ENCODE measurements around the gene RSRC1. TPM values are rescaled to one million over a fixed set of nuclear protein-coding genes. Genes with fewer than 3 reads are reported as not detected.
A peak's percentile ranks its signal among the peaks of the same experiment; 100 is the strongest.

Gene RSRC1
- total RNA-seq, 1 experiment from 2014 or later, result 39.9 TPM

- Histone ChIP-seq H3K9me3 (replicated peaks) (no peaks in the 10 kb centered on the region), H3K27ac (no peak overlapping the region), H3K4me1 (replicated peaks) (peaks cover 11% of the 10 kb centered on the region), H3K36me3 (peaks cover 25% of the 10 kb centered on the region), H3K4me3 (no peak overlapping the region), H3K27me3 (replicated peaks) (peaks cover 5% of the 10 kb centered on the region)
- no peak for DNase-seq (ENCODE audit: low read depth in 1 of 2, low spot score in 2 of 2)
Observed at GRCh38 chr3:158095111-158095813, 14.6 kb upstream of the RSRC1 start.

GRCh38 chr3:158095814-158096704, 13.8 kb upstream of the RSRC1 start:
- Histone ChIP-seq H3K9me3 (replicated peaks) (no peaks in the 10 kb centered on the region), H3K4me3 (no peak overlapping the region), H3K4me1 (replicated peaks) (peaks cover 11% of the 10 kb centered on the region), H3K36me3 (peaks cover 32% of the 10 kb centered on the region), H3K27ac (no peak overlapping the region), H3K27me3 (replicated peaks) (peaks cover 5% of the 10 kb centered on the region)
- no peak for DNase-seq (ENCODE audit: low read depth in 1 of 2, low spot score in 2 of 2)

- Histone ChIP-seq H3K27me3 (replicated peaks) (no peaks in the 10 kb centered on the region), H3K36me3 (peaks cover 35% of the 10 kb centered on the region), H3K4me1 (replicated peaks) (peaks cover 11% of the 10 kb centered on the region)
Observed at GRCh38 chr3:158097081-158097592, 12.8 kb upstream of the RSRC1 start.

GRCh38 chr3:158097593-158098308, 12.1 kb upstream of the RSRC1 start:
- Histone ChIP-seq H3K36me3 (peaks cover 35% of the 10 kb centered on the region), H3K27me3 (replicated peaks) (no peaks in the 10 kb centered on the region), H3K9me3 (replicated peaks) (no peaks in the 10 kb centered on the region), H3K4me3 (no peak overlapping the region), H3K4me1 (replicated peaks) (peaks cover 11% of the 10 kb centered on the region), H3K27ac (no peak overlapping the region)
- no peak for DNase-seq (ENCODE audit: low read depth in 1 of 2, low spot score in 2 of 2)

More at GRCh38 chr3:158097081-158097592, 12.8 kb upstream of the RSRC1 start:
- Histone ChIP-seq H3K27ac (no peak overlapping the region), H3K9me3 (replicated peaks) (no peaks in the 10 kb centered on the region), H3K4me3 (no peak overlapping the region)
- DNase-seq (ENCODE audit: low read depth in 1 of 2, low spot score in 2 of 2), result no peak

- H3K36me3 ChIP-seq, result peaks cover 35% of the 10 kb centered on the region
- H3K27ac ChIP-seq, result no peak overlapping the region
- no peaks in the 10 kb centered on the region for H3K27me3 ChIP-seq (replicated peaks)
- H3K4me1 ChIP-seq (replicated peaks), result peaks cover 11% of the 10 kb centered on the region
- H3K4me3 ChIP-seq, result no peak overlapping the region
- no peak for DNase-seq (ENCODE audit: low read depth in 1 of 2, low spot score in 2 of 2)
- no peaks in the 10 kb centered on the region for H3K9me3 ChIP-seq (replicated peaks)
Observed at GRCh38 chr3:158098309-158098639, 11.6 kb upstream of the RSRC1 start.

GRCh38 chr3:158098834-158099424, 11.0 kb upstream of the RSRC1 start:
- peak in 1 of 2 experiments; percentile 7 for DNase-seq (ENCODE audit: low read depth in 1 of 2, low spot score in 2 of 2)
- Histone ChIP-seq H3K4me1 (replicated peaks) (peaks cover 11% of the 10 kb centered on the region), H3K9me3 (replicated peaks) (no peaks in the 10 kb centered on the region), H3K4me3 (no peak overlapping the region), H3K27ac (no peak overlapping the region), H3K27me3 (replicated peaks) (no peaks in the 10 kb centered on the region), H3K36me3 (peaks cover 42% of the 10 kb centered on the region)

- Histone ChIP-seq H3K4me3 (no peak overlapping the region), H3K4me1 (replicated peaks) (peaks cover 14% of the 10 kb centered on the region), H3K9me3 (replicated peaks) (0 out of 2 replicates have a peak, but pooled peaks cover 1% of the 10 kb centered on the region), H3K27ac (no peak overlapping the region), H3K36me3 (peaks cover 44% of the 10 kb centered on the region), H3K27me3 (replicated peaks) (no peaks in the 10 kb centered on the region)
- DNase-seq (ENCODE audit: low read depth in 1 of 2, low spot score in 2 of 2), result no peak
Observed at GRCh38 chr3:158100681-158101080, 9.2 kb upstream of the RSRC1 start.

- Histone ChIP-seq H3K9me3 (replicated peaks) (0 out of 2 replicates have a peak, but pooled peaks cover 3% of the 10 kb centered on the region), H3K27me3 (replicated peaks) (no peaks in the 10 kb centered on the region), H3K27ac (no peak overlapping the region), H3K4me1 (replicated peaks) (peaks cover 14% of the 10 kb centered on the region), H3K36me3 (peaks cover 44% of the 10 kb centered on the region), H3K4me3 (no peak overlapping the region)
- DNase-seq (ENCODE audit: low read depth in 1 of 2, low spot score in 2 of 2), result no peak
Observed at GRCh38 chr3:158101335-158102241, 8.3 kb upstream of the RSRC1 start.

GRCh38 chr3:158102242-158103080, 7.4 kb upstream of the RSRC1 start:
- H3K4me1 ChIP-seq (replicated peaks), result peaks cover 19% of the 10 kb centered on the region
- H3K4me3 ChIP-seq, result no peak overlapping the region
- H3K27me3 ChIP-seq (replicated peaks), result no peaks in the 10 kb centered on the region
- H3K9me3 ChIP-seq (replicated peaks), result 0 out of 2 replicates have a peak, but pooled peaks cover 3% of the 10 kb centered on the region
- H3K36me3 ChIP-seq, result peaks cover 41% of the 10 kb centered on the region
- H3K27ac ChIP-seq, result no peak overlapping the region
- DNase-seq (ENCODE audit: low read depth in 1 of 2, low spot score in 2 of 2), result no peak

- H3K27ac ChIP-seq, result no peak overlapping the region
- 0 out of 2 replicates have a peak, but pooled peaks cover 3% of the 10 kb centered on the region for H3K9me3 ChIP-seq (replicated peaks)
- no peak for DNase-seq (ENCODE audit: low read depth in 1 of 2, low spot score in 2 of 2)
- H3K4me1 ChIP-seq (replicated peaks), result peaks cover 19% of the 10 kb centered on the region
- H3K4me3 ChIP-seq, result no peak overlapping the region
- H3K36me3 ChIP-seq, result peaks cover 33% of the 10 kb centered on the region
- H3K27me3 ChIP-seq (replicated peaks), result no peaks in the 10 kb centered on the region
Observed at GRCh38 chr3:158103081-158103886, 6.6 kb upstream of the RSRC1 start.

- Histone ChIP-seq H3K36me3 (peaks cover 27% of the 10 kb centered on the region), H3K4me3 (no peak overlapping the region), H3K27me3 (replicated peaks) (no peaks in the 10 kb centered on the region), H3K9me3 (replicated peaks) (0 out of 2 replicates have a peak, but pooled peaks cover 3% of the 10 kb centered on the region), H3K4me1 (replicated peaks) (peaks cover 16% of the 10 kb centered on the region), H3K27ac (no peak overlapping the region)
- no peak for DNase-seq (ENCODE audit: low read depth in 1 of 2, low spot score in 2 of 2)
Observed at GRCh38 chr3:158103887-158104327, 6.0 kb upstream of the RSRC1 start.
